GM12878 (cell line): ENCODE results near the gene OR5I1.

Experiments
- CHD2 ChIP-seq: IDR thresholded peaks from 2 replicates; pipeline ENCODE4 v1.6.1; 2011; ENCODE audit warnings: low read depth, low read length, improper control_type of control experiment, borderline replicate concordance
- MTA3 ChIP-seq: IDR thresholded peaks from 2 replicates; pipeline ENCODE4 v1.6.1; 2012; ENCODE audit warnings: low read length, inconsistent platforms, borderline replicate concordance

- TF ChIP-seq CHD2 (no peak), MTA3 (no peak)
Measured at GRCh38 chr11:55967914-55968313, 31.7 kb upstream of the OR5I1 start.
